H1 (cell line): ENCODE data around the gene PIEZO1. TPM values are rescaled to one million over a fixed set of nuclear protein-coding genes. Genes with fewer than 3 reads are reported as not detected.

Experiments
- CTCF ChIA-PET: fragments of 300-600 bp; sonication (Branson Sonifier 250); formaldehyde crosslinking; loops from one replicate; lab custom pipeline; 2021; ENCODE audit not compliant: partially characterized antibody; lab: Charles Lee
- POLR2A ChIA-PET: fragments of 300-600 bp; sonication (Branson Sonifier 250); formaldehyde crosslinking; loops from one replicate; lab custom pipeline; 2021; ENCODE audit warnings: inconsistent platforms; ENCODE audit not compliant: partially characterized antibody; lab: Charles Lee
- DNase-seq, 2 experiments: peaks; one replicate each; pipeline versions ENCODE4 v3.0.0 to v3.0.0-alpha.2; 2010 to 2022; ENCODE audit warnings: low spot score in 2 of 2, low read depth in 1 of 2, mixed read lengths in 1 of 2
- FAIRE-seq: peaks from 2 replicates; lab custom pipeline; 2011; peaks lifted over from hg19 to GRCh38; lab: Jason Lieb, UNC
- H2AFZ ChIP-seq: 2 replicates; pipeline ENCODE4 v1.8.1; 2012; ENCODE audit warnings: low read length, inconsistent platforms
- H2AK5ac ChIP-seq: 2 replicates; pipeline ENCODE4 v1.6.1; 2013; ENCODE audit warnings: low read depth, low read length
- H2BK120ac ChIP-seq: replicated peaks from 2 replicates; pipeline ENCODE3; 2013; ENCODE audit warnings: low read depth, low read length, inconsistent platforms
- H2BK12ac ChIP-seq: 2 replicates; pipeline ENCODE4 v1.6.1; 2013; ENCODE audit warnings: low read depth, low read length
- H2BK15ac ChIP-seq: 2 replicates; pipeline ENCODE4 v1.6.1; 2013; ENCODE audit warnings: low read length
- H2BK20ac ChIP-seq: 2 replicates; pipeline ENCODE4 v1.6.1; 2013; ENCODE audit warnings: low read length
- H2BK5ac ChIP-seq: 2 replicates; pipeline ENCODE4 v1.6.1; 2013; ENCODE audit warnings: low read depth, low read length
- H3K14ac ChIP-seq: 2 replicates; pipeline ENCODE4 v1.6.1; 2013; ENCODE audit warnings: inconsistent platforms; ENCODE audit not compliant: insufficient read length
- H3K18ac ChIP-seq: 2 replicates; pipeline ENCODE4 v1.6.1; 2013; ENCODE audit warnings: low read length; ENCODE audit errors: extremely low read depth
- H3K23ac ChIP-seq: 2 replicates; pipeline ENCODE4 v1.6.1; 2013; ENCODE audit warnings: inconsistent platforms; ENCODE audit not compliant: insufficient read length
- H3K23me2 ChIP-seq: 2 replicates; pipeline ENCODE4 v1.6.1; 2013; ENCODE audit warnings: low read depth, low read length
- H3K27ac ChIP-seq: 2 replicates; pipeline ENCODE4 v1.6.1; 2011; ENCODE audit warnings: low read depth, low read length, inconsistent platforms
- H3K27me3 ChIP-seq, 4 experiments: replicated peaks in 1 of 4; 1 replicate in 1 of 4; 2 replicates in 3 of 4; pipeline versions ENCODE4 v1.6.1 to v1.8.1; 2011 to 2013; ENCODE audit warnings: low read length in 3 of 4, mild to moderate bottlenecking in 3 of 4, inconsistent platforms in 2 of 4, mixed read lengths in 2 of 4, moderate library complexity in 1 of 4; ENCODE audit not compliant: control insufficient read depth in 3 of 4, insufficient read depth in 3 of 4; ENCODE audit errors: extremely low read depth in 1 of 4
- H3K36me3 ChIP-seq, 4 experiments: 2 replicates each; pipeline versions ENCODE4 v1.6.1 to v1.8.1; 2011 to 2013; ENCODE audit warnings: mild to moderate bottlenecking in 4 of 4, low read length in 3 of 4, moderate library complexity in 2 of 4, control low read depth in 1 of 4, inconsistent platforms in 1 of 4; ENCODE audit not compliant: insufficient read depth in 4 of 4, control insufficient read depth in 2 of 4
- H3K4ac ChIP-seq: replicated peaks from 2 replicates; pipeline ENCODE3; 2013; ENCODE audit warnings: low read length, low read depth, mixed read lengths, inconsistent platforms; ENCODE audit not compliant: insufficient read length
- H3K4me1 ChIP-seq, 4 experiments: replicated peaks in 1 of 4; 1 replicate in 1 of 4; 2 replicates in 3 of 4; pipeline versions ENCODE4 v1.6.1 to v1.8.1; 2011 to 2013; ENCODE audit warnings: low read length in 3 of 4, inconsistent platforms in 2 of 4, mixed read lengths in 1 of 4; ENCODE audit not compliant: insufficient read depth in 4 of 4, control insufficient read depth in 3 of 4
- H3K4me2 ChIP-seq, 2 experiments: 2 replicates each; pipeline versions ENCODE4 v1.6.1 to v1.8.1; 2011 to 2013; ENCODE audit warnings: low read depth in 2 of 2, low read length in 2 of 2, control low read depth in 1 of 2, inconsistent platforms in 1 of 2, mild to moderate bottlenecking in 1 of 2; ENCODE audit not compliant: insufficient read depth in 1 of 2
- H3K4me3 ChIP-seq, 4 experiments: fragments of 200-600, 300-600 bp in 1 of 4; sonication (generic), shearing (Covaris generic), sonication (Bioruptor Twin) in 1 of 4; 2 replicates each; pipeline versions ENCODE4 v1.5.1 to v1.8.1; 2011 to 2016; ENCODE audit warnings: low read length in 4 of 4, low read depth in 3 of 4, control low read depth in 2 of 4, inconsistent platforms in 2 of 4, mild to moderate bottlenecking in 2 of 4, mixed read lengths in 1 of 4, moderate library complexity in 1 of 4; ENCODE audit not compliant: insufficient read depth in 2 of 4; ENCODE audit errors: extremely low read depth in 1 of 4
- H3K56ac ChIP-seq: replicated peaks from 2 replicates; pipeline ENCODE3; 2013; ENCODE audit warnings: low read depth, mild to moderate bottlenecking, mixed read lengths, low read length, inconsistent platforms; ENCODE audit not compliant: insufficient read length
- H3K79me1 ChIP-seq: 2 replicates; pipeline ENCODE4 v1.6.1; 2013; ENCODE audit warnings: low read depth, low read length, control low read depth
- H3K79me2 ChIP-seq, 2 experiments: 2 replicates each; pipeline versions ENCODE4 v1.6.1 to v1.8.1; 2012 to 2013; ENCODE audit warnings: low read length in 2 of 2, mild to moderate bottlenecking in 2 of 2, inconsistent platforms in 1 of 2; ENCODE audit not compliant: insufficient read depth in 2 of 2, control insufficient read depth in 1 of 2
- H3K9ac ChIP-seq, 4 experiments: replicated peaks in 1 of 4; 1 replicate in 1 of 4; 2 replicates in 3 of 4; pipeline versions ENCODE4 v1.6.1 to v1.8.1; 2011 to 2013; ENCODE audit warnings: low read depth in 3 of 4, low read length in 3 of 4, control low read depth in 2 of 4, mild to moderate bottlenecking in 2 of 4, moderate library complexity in 2 of 4, inconsistent platforms in 1 of 4; ENCODE audit errors: extremely low read depth in 1 of 4
- H3K9me3 ChIP-seq, 2 experiments: 2 replicates each; pipeline versions ENCODE4 v1.6.1 to v1.8.1; 2012 to 2013; ENCODE audit warnings: mild to moderate bottlenecking in 2 of 2, moderate library complexity in 2 of 2, control low read depth in 1 of 2, inconsistent platforms in 1 of 2, low read depth in 1 of 2, low read length in 1 of 2, mixed read lengths in 1 of 2; ENCODE audit not compliant: insufficient read depth in 2 of 2
- H4K20me1 ChIP-seq, 2 experiments: replicated peaks in 1 of 2; 2 replicates each; pipeline versions ENCODE3 to v1.8.1; 2011 to 2013; ENCODE audit warnings: inconsistent platforms in 2 of 2, low read length in 2 of 2, mild to moderate bottlenecking in 1 of 2; ENCODE audit not compliant: insufficient read depth in 2 of 2, control insufficient read depth in 1 of 2
- H4K5ac ChIP-seq: 2 replicates; pipeline ENCODE4 v1.6.1; 2013; ENCODE audit warnings: low read length, low read depth, mixed read lengths, inconsistent platforms; ENCODE audit not compliant: insufficient read length
- H4K8ac ChIP-seq: 2 replicates; pipeline ENCODE4 v1.8.0; 2013; ENCODE audit warnings: mild to moderate bottlenecking, moderate library complexity, low read length, inconsistent platforms; ENCODE audit not compliant: insufficient read depth; ENCODE audit errors: extremely low read depth
- H4K91ac ChIP-seq: replicated peaks from 2 replicates; pipeline ENCODE3; 2013; ENCODE audit warnings: low read length, mixed read lengths, inconsistent platforms; ENCODE audit not compliant: insufficient read length
- ASH2L ChIP-seq: fragments of 200-600, 300-600 bp; sonication (generic); IDR thresholded peaks from one replicate; pipeline ENCODE4 v1.7.1; 2017; ENCODE audit warnings: low read length
- BACH1 ChIP-seq: IDR thresholded peaks from 2 replicates; pipeline ENCODE4 v1.6.1; 2012; ENCODE audit warnings: low read length, improper control_type of control experiment
- CTBP2 ChIP-seq: IDR thresholded peaks from 2 replicates; pipeline ENCODE4 v1.7.0; 2011; ENCODE audit warnings: borderline replicate concordance, mild to moderate bottlenecking, moderate library complexity, mixed read lengths, low read length; ENCODE audit not compliant: insufficient read depth, insufficient read length
- E2F6 ChIP-seq: IDR thresholded peaks from 2 replicates; pipeline ENCODE4 v1.6.1; 2012; ENCODE audit warnings: inconsistent platforms
- EGR1 ChIP-seq: IDR thresholded peaks from 2 replicates; pipeline ENCODE4 v1.6.1; 2011; ENCODE audit warnings: low read depth, low read length, borderline replicate concordance
- GTF2F1 ChIP-seq: IDR thresholded peaks from 2 replicates; pipeline ENCODE4 v1.6.1; 2012; ENCODE audit warnings: low read depth, low read length, improper control_type of control experiment, borderline replicate concordance
- KDM1A ChIP-seq: fragments of 200-600, 300-600 bp; sonication (generic); IDR thresholded peaks from 2 replicates; pipeline ENCODE4 v1.7.1; 2016; ENCODE audit warnings: mild to moderate bottlenecking, low read length, borderline replicate concordance
- MAFK ChIP-seq: IDR thresholded peaks from 2 replicates; pipeline ENCODE4 v1.6.1; 2012; ENCODE audit warnings: low read depth, mild to moderate bottlenecking, improper control_type of control experiment, low read length
- POLR2A ChIP-seq, 2 experiments: IDR thresholded peaks; 1 replicate in 1 of 2; 2 replicates in 1 of 2; pipeline ENCODE4 v1.6.1; 2011; ENCODE audit warnings: low read depth in 2 of 2, low read length in 2 of 2, mild to moderate bottlenecking in 2 of 2; ENCODE audit errors: control extremely low read depth in 1 of 2
- SP2 ChIP-seq: IDR thresholded peaks from 2 replicates; pipeline ENCODE4 v1.6.1; 2012; ENCODE audit warnings: mild to moderate bottlenecking, low read length, inconsistent platforms
- SP4 ChIP-seq: IDR thresholded peaks from 2 replicates; pipeline ENCODE4 v1.6.1; 2012; ENCODE audit warnings: low read length, inconsistent platforms
- TCF12 ChIP-seq: IDR thresholded peaks from 2 replicates; pipeline ENCODE4 v1.6.1; 2011; ENCODE audit warnings: low read depth, mild to moderate bottlenecking, low read length
- WGBS, 2 experiments: shearing (Covaris generic) in 1 of 2; methylation state at CpG; one replicate each; pipeline versions ENCODE4 v1.1.6 to v1.1.7; 2013 to 2015; ENCODE audit warnings: low lambda C conversion rate in 2 of 2, mixed read lengths in 2 of 2, inconsistent platforms in 1 of 2, low coverage in 1 of 2, missing lambda C conversion rate in 1 of 2; ENCODE audit not compliant: insufficient replicate concordance in 2 of 2, insufficient coverage in 1 of 2, insufficient read length in 1 of 2; ENCODE audit errors: extremely low coverage in 1 of 2, missing lambda C conversion rate in 1 of 2; 5-methylcytosine and 5-hydroxymethylcytosine counted together
- polyA plus RNA-seq, 7 experiments: library from polyadenylated mRNA; depleted of rRNA in 3 of 7; stranded (reverse) in 5 of 7; unstranded in 2 of 7; fragments of >200 nt in 5 of 7; fragments of 200-250 nt in 2 of 7; gene quantifications; 1 replicate in 5 of 7; 2 replicates in 1 of 7; 4 replicates in 1 of 7; pipeline versions ENCODE4 v1.2.1 to v1.2.3, GENCODE V29; 2011 to 2013; ENCODE audit warnings: missing spikeins in 2 of 7, mixed read lengths in 2 of 7
- total RNA-seq: library from RNA; stranded (reverse); fragmentation: NEBNext Ultra II Directional; extraction: Animal tissue kit (Norgen Biotek cat#: 25700); gene quantifications from 2 replicates; pipeline ENCODE4 v1.2.1, GENCODE V29; 2021
- TF ChIP-seq, protein P1 (sequence below): IDR thresholded peaks from 2 replicates; pipeline ENCODE4 v1.6.1; 2012; ENCODE audit warnings: low read length, inconsistent platforms

The PIEZO1 gene
- total and polyA plus RNA-seq, 2 of the 8 experiments (the other 6 are each of a cell fraction or from before 2014, with no cell fraction given), result 42.3 to 67.5 TPM

GRCh38 chr16:88828711-88829110 lies 43.7 kb upstream of the PIEZO1 start:
- H3K36me3 ChIP-seq, result no peaks in the 10 kb centered on the region
- H3K18ac ChIP-seq, result no peak overlapping the region
- no peak overlapping the region for H3K4me2 ChIP-seq
- H4K8ac ChIP-seq, result no peak overlapping the region
- no peaks in the 10 kb centered on the region for H3K79me2 ChIP-seq
- no peak overlapping the region for H2BK12ac ChIP-seq
- H3K4me3 ChIP-seq, result no peak overlapping the region
- FAIRE-seq, result no peak
- H3K9ac ChIP-seq, result no peak overlapping the region
- H3K9me3 ChIP-seq, result no peaks in the 10 kb centered on the region
- H3K23me2 ChIP-seq, result no peaks in the 10 kb centered on the region
- H2BK20ac ChIP-seq, result no peak overlapping the region
- ChIA-PET CTCF (interaction anchor here (0.8 to 2.0 kb wide), 6 partner anchors 10 to 113 kb away, joined by 3 to 10 read pairs (median 3); no protein-coding TSS in a partner anchor), POLR2A (interaction anchor here (2.2 kb wide), 1 partner anchor 17 kb away, joined by 8 read pairs; the partner anchor contains the start of gene APRT)
- H2AFZ ChIP-seq, result no peak overlapping the region
- no peak overlapping the region for H2AK5ac ChIP-seq
- no peak overlapping the region for H4K91ac ChIP-seq
- DNase-seq, result no peak
- no peak overlapping the region for H2BK120ac ChIP-seq
- H3K27ac ChIP-seq, result no peak overlapping the region
- WGBS, 2 experiments, result 88% methylated on average over 12 of the region's 24 CpGs; no CpG with 5 or more reads in 1 of the 2 experiments
- H2BK5ac ChIP-seq, result no peak overlapping the region
- no peak overlapping the region for H3K56ac ChIP-seq
- peaks cover 2 to 6% of the 10 kb centered on the region in 2 experiments for H4K20me1 ChIP-seq
- no peak overlapping the region for H3K14ac ChIP-seq
- H3K23ac ChIP-seq, result no peak overlapping the region
- no peaks in the 10 kb centered on the region for H3K27me3 ChIP-seq
- 0 out of 2 replicates have a peak, but pooled peaks cover 3% of the 10 kb centered on the region for H3K79me1 ChIP-seq
- H4K5ac ChIP-seq, result no peak overlapping the region
- no peak overlapping the region for H2BK15ac ChIP-seq
- no peak overlapping the region for H3K4ac ChIP-seq
- H3K4me1 ChIP-seq, result 0 out of 7 replicates have a peak, but pooled peaks cover 0 to 2% (median 0%) of the 10 kb centered on the region in 4 experiments
- no peak for TF ChIP-seq CTBP2
- no peak for TF ChIP-seq SP4
- no peak for TF ChIP-seq MAFK
- TF ChIP-seq BACH1, result no peak
- TF ChIP-seq GTF2F1, result no peak
- no peak for TF ChIP-seq SP2
- TF ChIP-seq TCF12, result no peak
- TF ChIP-seq EGR1, result no peak
- TF ChIP-seq POLR2A (IDR thresholded peaks at IDR 0.05; ENCODE audit: control extremely low read depth in 1 of 2, low read depth in 2 of 2, low read length in 2 of 2), result no peak
- TF ChIP-seq KDM1A, result no peak
- TF ChIP-seq E2F6, result no peak
- TF ChIP-seq ASH2L, result no peak
- TF ChIP-seq, protein P1, sequence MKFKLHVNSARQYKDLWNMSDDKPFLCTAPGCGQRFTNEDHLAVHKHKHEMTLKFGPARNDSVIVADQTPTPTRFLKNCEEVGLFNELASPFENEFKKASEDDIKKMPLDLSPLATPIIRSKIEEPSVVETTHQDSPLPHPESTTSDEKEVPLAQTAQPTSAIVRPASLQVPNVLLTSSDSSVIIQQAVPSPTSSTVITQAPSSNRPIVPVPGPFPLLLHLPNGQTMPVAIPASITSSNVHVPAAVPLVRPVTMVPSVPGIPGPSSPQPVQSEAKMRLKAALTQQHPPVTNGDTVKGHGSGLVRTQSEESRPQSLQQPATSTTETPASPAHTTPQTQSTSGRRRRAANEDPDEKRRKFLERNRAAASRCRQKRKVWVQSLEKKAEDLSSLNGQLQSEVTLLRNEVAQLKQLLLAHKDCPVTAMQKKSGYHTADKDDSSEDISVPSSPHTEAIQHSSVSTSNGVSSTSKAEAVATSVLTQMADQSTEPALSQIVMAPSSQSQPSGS, result no peak
